ENCODE data around the gene IGFN1. TPM values are rescaled to one million over a fixed set of nuclear protein-coding genes. Genes with fewer than 3 reads are reported as not detected.

Gene IGFN1
- total RNA-seq, 6 experiments from 2014 or later = 0.02 to 0.18 (median 0.12) TPM; not detected in 3

DNA sequence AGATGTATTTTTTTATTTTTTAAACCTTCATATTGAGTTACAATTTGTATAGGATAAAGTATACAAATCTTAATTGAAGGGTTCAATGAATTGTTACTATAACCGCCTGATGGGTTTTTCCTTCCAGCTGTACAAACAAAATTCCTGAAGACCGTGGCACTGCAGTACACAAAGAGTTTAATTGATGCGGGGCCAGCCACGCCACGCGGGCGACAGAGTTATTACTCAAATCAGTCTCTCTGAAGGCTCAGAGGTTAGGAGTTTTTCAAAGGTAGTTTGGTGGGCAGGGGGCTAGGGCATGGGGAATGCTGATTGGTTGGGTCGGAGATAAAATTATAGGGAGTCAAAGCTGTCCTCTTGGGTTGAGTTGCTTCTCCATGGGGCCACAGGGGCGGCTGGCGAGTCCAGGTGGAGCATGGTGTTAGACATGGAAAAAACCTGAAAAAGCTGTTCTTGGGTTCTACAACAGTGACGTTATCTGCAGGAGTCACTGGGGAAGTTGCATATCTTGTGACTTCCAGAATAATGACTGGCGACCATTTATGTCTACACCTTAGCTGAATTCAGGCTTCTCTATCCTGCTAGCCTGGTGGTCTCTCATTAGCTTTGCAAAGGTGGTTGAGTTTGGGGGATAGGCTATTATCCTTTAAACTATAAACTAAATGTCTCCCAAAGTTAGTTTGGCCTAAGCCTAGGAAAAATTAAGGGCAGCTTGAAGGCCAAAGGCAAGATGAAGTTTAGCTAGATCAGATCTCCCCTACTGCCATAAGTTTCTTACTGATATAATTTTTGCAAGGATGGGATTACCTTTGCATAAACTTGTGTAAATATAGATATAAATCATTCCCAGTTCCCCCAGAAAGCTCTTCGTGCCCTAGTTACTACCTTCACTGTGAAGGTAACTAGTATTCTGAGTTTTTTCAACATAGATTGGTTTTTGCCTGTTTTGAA, 23.3 kb upstream of the IGFN1 start:
- no peak overlapping the region for H3K27ac ChIP-seq
- TF ChIP-seq POLR2A (IDR thresholded peaks at IDR 0.05) (no peak), CTCF (IDR thresholded peaks at IDR 0.05) (no peak)
- peaks cover 0 to 19% (median 0%) of the 10 kb centered on the region in 4 donors for H3K4me1 ChIP-seq
- H3K4me3 ChIP-seq = no peak overlapping the region
- no peaks in the 10 kb centered on the region for H3K36me3 ChIP-seq
- 79% methylated on average over 13 of the region's 13 CpGs for WGBS (ENCODE audit: insufficient coverage, low coverage, low lambda C conversion rate, missing lambda C conversion rate)
- ATAC-seq = no peak
- no peaks in the 10 kb centered on the region for H3K27me3 ChIP-seq
- intact Hi-C loops (cut with DNase I) = no loop called here
- DNase-seq = no peak
- H3K9me3 ChIP-seq = no peaks in the 10 kb centered on the region

- DNase-seq (peak in 1 of 3 donors; percentile 13), ATAC-seq (no peak)
- Histone ChIP-seq H3K36me3 (no peaks in the 10 kb centered on the region), H3K4me3 (no peak overlapping the region), H3K9me3 (no peaks in the 10 kb centered on the region), H3K27me3 (no peaks in the 10 kb centered on the region), H3K4me1 (peaks cover 0 to 27% (median 0%) of the 10 kb centered on the region in 4 donors), H3K27ac (no peak overlapping the region)
- intact Hi-C loops (cut with DNase I) = no loop called here
- WGBS (ENCODE audit: insufficient coverage, low coverage, low lambda C conversion rate, missing lambda C conversion rate) = 65% methylated on average over 3 of the region's 3 CpGs
- TF ChIP-seq CTCF (IDR thresholded peaks at IDR 0.05) = no peak
Observed at GRCh38 chr1:201169203-201169602, 21.4 kb upstream of the IGFN1 start.

DNA sequence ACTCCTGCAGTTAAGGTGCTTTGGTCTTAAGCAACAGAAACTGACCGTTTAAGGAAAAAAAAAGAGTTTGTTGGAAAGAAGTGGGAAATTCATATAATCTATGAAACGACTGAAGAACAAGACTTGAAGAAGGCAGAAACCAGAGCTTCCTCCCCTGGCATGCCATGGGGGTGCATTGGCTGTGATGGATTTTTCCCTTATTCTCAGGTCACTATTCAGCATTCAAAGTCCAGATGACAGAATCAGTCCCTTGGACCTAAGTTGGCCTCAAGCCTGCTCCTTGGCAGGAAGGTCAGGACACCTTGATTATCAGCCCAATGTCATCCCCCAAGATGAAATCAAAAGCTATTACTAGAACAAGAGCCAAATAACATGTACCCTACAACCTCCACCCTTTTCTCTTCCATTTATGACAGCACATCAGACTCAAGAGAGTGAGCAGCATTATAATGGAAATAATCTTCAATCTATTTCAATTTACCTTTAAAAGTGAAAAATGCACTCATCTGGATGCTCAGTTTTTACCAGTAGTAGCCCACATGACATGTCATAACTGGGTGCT, 20.6 kb upstream of the IGFN1 start:
- H3K4me3 ChIP-seq = peak overlapping the region in 1 of 3 donors; percentile 3
- no peak for DNase-seq
- intact Hi-C loops (cut with DNase I) = no loop called here

DNA sequence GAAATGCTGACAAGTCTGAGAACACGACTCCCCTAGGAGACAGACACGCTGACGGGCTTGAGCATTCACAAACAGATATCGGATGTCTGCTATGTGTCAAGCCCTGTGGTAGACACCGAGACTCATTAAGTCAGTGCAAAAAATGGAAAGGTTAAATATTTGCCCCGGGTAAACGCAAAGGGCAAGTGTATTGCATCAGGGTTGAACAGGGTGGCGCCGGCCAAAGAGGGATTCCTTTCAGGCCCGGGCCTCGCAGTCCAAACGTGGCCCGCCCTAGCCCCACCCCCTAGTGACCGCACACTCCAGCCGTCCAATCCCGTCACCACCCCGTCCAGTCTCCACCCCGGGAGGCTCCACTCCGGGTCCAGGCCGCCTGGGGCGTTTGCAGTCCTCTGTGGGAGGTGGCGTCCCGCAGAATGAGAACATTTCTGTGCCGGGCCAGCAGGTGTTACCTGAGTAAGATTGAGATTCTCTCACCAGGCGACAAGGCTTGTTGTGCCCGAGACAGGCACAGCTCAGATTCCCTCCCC, 20.0 kb upstream of the IGFN1 start:
- intact Hi-C loops (cut with DNase I) = no loop called here
- Histone ChIP-seq H3K4me1 (peaks cover 0 to 39% (median 2%) of the 10 kb centered on the region in 4 donors), H3K9me3 (no peaks in the 10 kb centered on the region), H3K27ac (peak overlapping the region; percentile 93 to 99 (median 97)), H3K36me3 (no peaks in the 10 kb centered on the region), H3K4me3 (peak overlapping the region; percentile 56 to 65 (median 61)), H3K27me3 (no peaks in the 10 kb centered on the region)
- 0% methylated on average over 6 of the region's 26 CpGs for WGBS (ENCODE audit: insufficient coverage, low coverage, low lambda C conversion rate, missing lambda C conversion rate)
- ATAC-seq (peak; percentile 96 to 99 (median 97)), DNase-seq (peak; percentile 98 to 99 (median 99))
- peak; percentile 94 for TF ChIP-seq POLR2A (IDR thresholded peaks at IDR 0.05)
- TF ChIP-seq CTCF (IDR thresholded peaks at IDR 0.05) = no peak

More for the DNA sequence above, 20.6 kb upstream of the IGFN1 start:
- Histone ChIP-seq H3K4me1 (peaks cover 0 to 35% (median 2%) of the 10 kb centered on the region in 4 donors), H3K27ac (peak overlapping the region in 2 of 3 donors; percentile 53 to 99), H3K27me3 (no peaks in the 10 kb centered on the region), H3K9me3 (no peaks in the 10 kb centered on the region), H3K36me3 (no peaks in the 10 kb centered on the region)
- no peak for TF ChIP-seq POLR2A (IDR thresholded peaks at IDR 0.05)
- TF ChIP-seq CTCF (IDR thresholded peaks at IDR 0.05) = no peak
- 60% methylated on average over 2 of the region's 2 CpGs for WGBS (ENCODE audit: insufficient coverage, low coverage, low lambda C conversion rate, missing lambda C conversion rate)
- ATAC-seq = no peak
